Epithelial cell of proximal tubule (primary cell): ENCODE measurements around the gene EXD3. TPM values are rescaled to one million over a fixed set of nuclear protein-coding genes. Genes with fewer than 3 reads are reported as not detected.

ENCODE experiments used
- DNase-seq: peaks from one replicate; pipeline ENCODE4 v3.0.0-alpha.2; 2011; ENCODE audit warnings: low read depth
- H3K4me3 ChIP-seq: 2 replicates; pipeline ENCODE4 v1.5.1; 2011; ENCODE audit warnings: low read depth, mild to moderate bottlenecking, low read length
- total RNA-seq: library from RNA; depleted of rRNA; stranded (reverse); fragments of >200 nt; gene quantifications from 2 replicates; pipeline ENCODE4 v1.2.3, GENCODE V29; 2015
- TF ChIP-seq, protein P1 (sequence below): conservative IDR thresholded peaks from 2 replicates; pipeline ENCODE4 v1.5.1; 2012; ENCODE audit warnings: low read depth, mild to moderate bottlenecking, low read length

EXD3 gene
- total RNA-seq, 1 donor from 2014 or later, result 29.2 TPM

DNA sequence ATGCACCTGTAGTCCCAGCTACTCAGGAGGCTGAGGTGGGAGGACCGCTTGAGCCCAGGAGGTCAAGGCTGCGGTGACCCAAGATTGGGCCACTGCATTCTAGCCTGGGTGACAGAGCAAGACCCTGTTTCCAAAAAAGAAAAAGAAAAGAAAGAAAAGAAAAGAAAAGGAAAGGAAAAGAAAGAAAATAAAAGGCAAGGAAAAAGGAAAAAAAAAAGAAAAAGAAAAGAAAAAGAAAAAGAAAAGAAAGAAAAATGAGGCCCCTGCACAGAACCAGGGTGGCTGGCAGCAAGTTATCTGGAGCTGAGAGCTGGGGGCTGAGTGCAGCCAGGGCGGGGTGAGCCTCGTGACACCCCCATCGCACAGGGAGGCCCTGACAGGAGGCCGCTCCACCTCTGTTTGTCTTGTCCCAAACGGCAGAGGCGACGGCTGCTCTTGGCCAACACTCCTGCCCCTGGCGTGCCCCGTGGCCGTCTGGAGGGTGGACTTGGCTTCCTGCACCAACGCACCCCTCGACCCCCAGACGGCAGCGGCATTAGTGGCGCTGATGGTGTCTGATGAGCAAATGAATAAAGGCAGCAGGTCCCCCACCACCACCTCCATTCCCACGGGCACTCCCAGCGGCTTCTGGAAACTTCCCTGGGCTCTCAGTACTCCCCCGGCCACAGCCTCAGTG is 16.7 kb downstream of the EXD3 start:
- TF ChIP-seq, protein P1, sequence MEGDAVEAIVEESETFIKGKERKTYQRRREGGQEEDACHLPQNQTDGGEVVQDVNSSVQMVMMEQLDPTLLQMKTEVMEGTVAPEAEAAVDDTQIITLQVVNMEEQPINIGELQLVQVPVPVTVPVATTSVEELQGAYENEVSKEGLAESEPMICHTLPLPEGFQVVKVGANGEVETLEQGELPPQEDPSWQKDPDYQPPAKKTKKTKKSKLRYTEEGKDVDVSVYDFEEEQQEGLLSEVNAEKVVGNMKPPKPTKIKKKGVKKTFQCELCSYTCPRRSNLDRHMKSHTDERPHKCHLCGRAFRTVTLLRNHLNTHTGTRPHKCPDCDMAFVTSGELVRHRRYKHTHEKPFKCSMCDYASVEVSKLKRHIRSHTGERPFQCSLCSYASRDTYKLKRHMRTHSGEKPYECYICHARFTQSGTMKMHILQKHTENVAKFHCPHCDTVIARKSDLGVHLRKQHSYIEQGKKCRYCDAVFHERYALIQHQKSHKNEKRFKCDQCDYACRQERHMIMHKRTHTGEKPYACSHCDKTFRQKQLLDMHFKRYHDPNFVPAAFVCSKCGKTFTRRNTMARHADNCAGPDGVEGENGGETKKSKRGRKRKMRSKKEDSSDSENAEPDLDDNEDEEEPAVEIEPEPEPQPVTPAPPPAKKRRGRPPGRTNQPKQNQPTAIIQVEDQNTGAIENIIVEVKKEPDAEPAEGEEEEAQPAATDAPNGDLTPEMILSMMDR, result no peak
- H3K4me3 ChIP-seq, result peak overlapping the region; percentile 47

DNA sequence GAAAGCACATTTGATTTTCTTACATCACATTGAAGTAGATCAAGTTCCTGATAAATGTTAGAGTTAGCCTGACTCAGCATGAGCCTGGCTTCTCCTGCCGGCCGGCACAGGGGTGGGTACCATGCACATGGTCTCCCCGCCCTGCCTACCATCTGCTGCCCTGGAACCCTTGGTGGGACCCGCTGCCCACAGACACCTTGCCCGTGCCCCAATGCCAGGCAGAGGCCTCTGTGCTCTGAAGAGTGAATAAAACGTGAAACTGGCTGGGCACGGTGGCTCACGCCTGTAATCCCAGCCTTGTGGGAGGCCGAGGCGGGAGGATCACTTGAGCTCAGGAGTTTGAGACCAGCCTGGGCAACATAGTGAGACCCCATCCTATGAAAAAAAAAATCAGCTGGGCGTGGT is 17.3 kb downstream of the EXD3 start:
- TF ChIP-seq, protein P1, result no peak
- DNase-seq, result no peak
- no peak overlapping the region for H3K4me3 ChIP-seq

More for the DNA sequence above, 16.7 kb downstream of the EXD3 start:
- DNase-seq, result no peak

DNA sequence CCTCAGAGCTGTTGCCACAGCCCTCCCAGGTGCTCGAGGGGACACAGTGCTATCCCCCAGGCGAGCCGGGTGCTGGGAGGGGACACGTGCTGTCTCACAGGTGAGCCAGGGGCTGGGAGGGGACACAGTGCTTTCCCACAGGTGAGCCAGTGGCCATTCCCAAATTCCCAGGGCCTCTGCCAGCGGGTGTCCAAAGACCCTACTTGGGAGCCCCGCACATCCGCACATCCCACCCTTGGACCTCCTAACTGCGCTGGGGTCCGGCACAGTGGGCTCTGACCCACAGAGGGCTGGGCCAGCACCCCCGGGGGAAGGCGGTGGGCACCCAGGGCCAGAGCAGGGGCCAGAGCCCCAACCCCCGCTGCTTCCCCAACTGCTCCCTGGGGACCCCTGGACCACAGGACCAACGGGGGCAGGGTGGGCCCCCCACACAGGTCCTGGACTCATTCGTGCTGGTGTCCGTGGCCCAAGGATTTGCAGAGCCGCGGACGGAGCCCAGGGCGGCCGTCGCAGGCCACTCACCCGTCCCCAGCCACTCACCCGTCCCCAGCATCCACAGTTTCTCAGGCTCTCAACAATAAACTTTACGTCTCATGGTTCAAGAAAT is 17.9 kb downstream of the EXD3 start:
- TF ChIP-seq, protein P1, result no peak
- no peak for DNase-seq
- H3K4me3 ChIP-seq, result no peak overlapping the region

DNA sequence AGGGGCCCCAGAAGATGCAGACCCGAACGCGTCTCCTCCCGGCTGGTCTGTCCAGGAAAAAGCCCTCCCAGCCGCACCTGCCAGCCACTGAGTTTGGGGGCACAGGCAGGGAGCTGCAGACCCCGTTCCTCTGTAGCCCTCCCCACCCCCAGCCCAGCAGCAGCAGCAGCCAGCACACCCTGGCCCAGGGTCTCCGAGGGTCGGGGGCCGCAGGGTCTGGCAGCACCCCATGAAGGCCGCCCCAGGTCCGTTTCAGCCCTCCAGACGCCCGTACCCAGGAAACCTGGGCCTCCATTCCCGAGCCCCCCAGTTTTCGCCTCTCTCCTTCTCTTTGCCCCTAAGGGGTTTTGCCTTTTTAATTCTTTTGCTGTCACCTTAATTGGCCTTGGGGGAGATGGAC is 19.7 kb downstream of the EXD3 start:
- no peak overlapping the region for H3K4me3 ChIP-seq
- TF ChIP-seq, protein P1, result no peak
- DNase-seq, result no peak

DNA sequence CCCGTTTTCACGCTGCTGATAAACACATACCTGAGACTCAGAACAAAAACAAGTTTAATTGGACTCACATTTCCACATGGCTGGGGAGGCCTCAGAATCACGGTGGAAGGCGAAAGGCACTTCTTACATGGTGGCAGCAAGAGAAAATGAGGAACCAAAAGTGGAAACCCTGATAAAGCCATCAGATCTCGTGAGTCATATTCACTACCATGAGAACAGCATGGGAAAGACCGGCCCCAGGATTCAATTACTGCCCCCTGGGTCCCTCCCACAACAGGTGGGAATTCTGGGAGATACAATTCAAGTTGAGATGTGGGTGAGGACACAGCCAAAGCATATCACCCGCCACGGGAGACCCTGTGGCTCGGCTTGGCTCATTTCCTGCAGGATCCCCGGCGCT is 20.2 kb downstream of the EXD3 start:
- TF ChIP-seq, protein P1, result no peak
- no peak overlapping the region for H3K4me3 ChIP-seq
- no peak for DNase-seq

DNA sequence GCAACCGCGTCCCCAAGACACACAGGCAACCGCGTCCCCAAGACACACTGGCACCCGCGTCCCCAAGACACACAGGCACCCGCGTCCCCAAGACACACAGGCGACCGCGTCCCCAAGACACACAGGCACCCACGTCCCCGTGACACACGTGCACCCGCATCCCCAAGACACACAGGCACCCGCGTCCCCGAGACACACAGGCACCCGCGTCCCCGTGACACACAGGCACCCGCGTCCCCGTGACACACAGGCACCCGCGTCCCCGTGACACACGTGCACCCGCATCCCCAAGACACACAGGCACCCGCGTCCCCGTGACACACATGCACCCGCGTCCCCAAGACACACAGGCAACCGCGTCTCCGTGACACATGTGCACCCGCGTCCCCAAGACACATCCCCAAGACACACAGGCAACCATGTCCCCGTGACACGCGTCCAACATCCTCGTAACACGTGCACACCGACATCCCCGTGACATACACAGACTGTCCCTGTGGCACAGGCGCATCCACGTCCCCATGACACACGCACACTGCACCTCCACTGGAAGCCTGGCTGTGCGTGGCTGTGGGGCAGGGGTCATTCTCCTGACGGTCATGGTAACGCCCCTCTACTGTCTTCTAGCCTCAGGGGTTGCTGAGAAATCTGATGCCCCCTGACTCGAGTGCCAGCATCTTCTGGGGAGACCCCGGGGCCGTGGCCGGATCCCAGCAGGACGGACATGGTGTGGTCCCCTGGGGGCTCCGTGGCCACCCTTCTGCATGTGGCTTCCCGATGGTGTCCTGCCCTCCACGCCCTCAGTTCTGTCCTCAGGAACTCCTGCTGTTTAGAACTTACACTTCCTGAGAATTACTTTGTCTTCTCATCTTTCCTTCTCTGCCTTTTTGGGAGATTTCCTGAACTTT is 24.1 kb downstream of the EXD3 start:
- no peak overlapping the region for H3K4me3 ChIP-seq
- no peak for DNase-seq
- TF ChIP-seq, protein P1, result no peak
